Measurements from ENCODE around the gene FAM98B.

- TF ChIP-seq, protein P1, sequence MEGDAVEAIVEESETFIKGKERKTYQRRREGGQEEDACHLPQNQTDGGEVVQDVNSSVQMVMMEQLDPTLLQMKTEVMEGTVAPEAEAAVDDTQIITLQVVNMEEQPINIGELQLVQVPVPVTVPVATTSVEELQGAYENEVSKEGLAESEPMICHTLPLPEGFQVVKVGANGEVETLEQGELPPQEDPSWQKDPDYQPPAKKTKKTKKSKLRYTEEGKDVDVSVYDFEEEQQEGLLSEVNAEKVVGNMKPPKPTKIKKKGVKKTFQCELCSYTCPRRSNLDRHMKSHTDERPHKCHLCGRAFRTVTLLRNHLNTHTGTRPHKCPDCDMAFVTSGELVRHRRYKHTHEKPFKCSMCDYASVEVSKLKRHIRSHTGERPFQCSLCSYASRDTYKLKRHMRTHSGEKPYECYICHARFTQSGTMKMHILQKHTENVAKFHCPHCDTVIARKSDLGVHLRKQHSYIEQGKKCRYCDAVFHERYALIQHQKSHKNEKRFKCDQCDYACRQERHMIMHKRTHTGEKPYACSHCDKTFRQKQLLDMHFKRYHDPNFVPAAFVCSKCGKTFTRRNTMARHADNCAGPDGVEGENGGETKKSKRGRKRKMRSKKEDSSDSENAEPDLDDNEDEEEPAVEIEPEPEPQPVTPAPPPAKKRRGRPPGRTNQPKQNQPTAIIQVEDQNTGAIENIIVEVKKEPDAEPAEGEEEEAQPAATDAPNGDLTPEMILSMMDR (IDR thresholded peaks at IDR 0.05), result no peak
- no peak for TF ChIP-seq POLR2A (IDR thresholded peaks at IDR 0.05)
Observed at GRCh38 chr15:38526158-38526557, 72.2 kb downstream of the FAM98B start.

Measured in body of pancreas (tissue), 4 donors.